KMS-11 (cell line): Measurements from ENCODE around the gene METTL1.

Source experiments
- H2AFZ ChIP-seq: fragments of 200-600 bp; sonication (generic); 2 replicates; pipeline ENCODE4 v1.6.1; 2016; ENCODE audit warnings: antibody characterized with exemption, mixed run types, low read depth
- H3K27ac ChIP-seq: fragments of 200-600 bp; sonication (generic); 2 replicates; pipeline ENCODE4 v1.6.1; 2016; ENCODE audit warnings: mild to moderate bottlenecking, mixed run types
- H3K27me3 ChIP-seq: fragments of 200-600 bp; sonication (generic); 2 replicates; pipeline ENCODE4 v1.6.1; 2017; ENCODE audit warnings: mild to moderate bottlenecking, low read depth, mixed run types, moderate library complexity; ENCODE audit not compliant: insufficient read depth
- H3K36me3 ChIP-seq: fragments of 200-600 bp; sonication (generic); 2 replicates; pipeline ENCODE4 v1.6.1; 2017; ENCODE audit warnings: mild to moderate bottlenecking, mixed run types; ENCODE audit not compliant: insufficient read depth
- H3K4me1 ChIP-seq: fragments of 200-600 bp; sonication (generic); 2 replicates; pipeline ENCODE4 v1.6.1; 2016; ENCODE audit warnings: mild to moderate bottlenecking, low read depth, mixed run types; ENCODE audit not compliant: poor library complexity, severe bottlenecking
- H3K4me2 ChIP-seq: fragments of 200-600 bp; sonication (generic); 2 replicates; pipeline ENCODE4 v1.7.0; 2016; ENCODE audit warnings: mild to moderate bottlenecking, mixed run types
- H3K4me3 ChIP-seq: fragments of 200-600 bp; sonication (generic); IDR thresholded peaks from 2 replicates; pipeline ENCODE4 v1.6.1; 2017; ENCODE audit warnings: low read depth, low read length, mixed read lengths; ENCODE audit not compliant: insufficient read depth
- H3K79me2 ChIP-seq: fragments of 200-600 bp; sonication (generic); 2 replicates; pipeline ENCODE4 v1.6.1; 2016; ENCODE audit warnings: low read depth, mixed run types; ENCODE audit not compliant: insufficient read depth
- H3K9ac ChIP-seq: fragments of 200-600 bp; sonication (generic); 2 replicates; pipeline ENCODE4 v1.6.1; 2016; ENCODE audit warnings: mild to moderate bottlenecking, mixed run types
- H4K20me1 ChIP-seq: fragments of 200-600 bp; sonication (generic); 2 replicates; pipeline ENCODE4 v1.6.1; 2016; ENCODE audit warnings: mild to moderate bottlenecking, mixed run types; ENCODE audit not compliant: insufficient read depth
- CTCF ChIP-seq: fragments of 200-600 bp; sonication (generic); conservative IDR thresholded peaks from 2 replicates; pipeline ENCODE4 v1.6.1; 2017; ENCODE audit warnings: low read depth, mild to moderate bottlenecking, antibody characterized with exemption, low read length, moderate library complexity, mixed read lengths

The METTL1 gene

GRCh38 chr12:57718641-57719528 is 53.0 kb downstream of the METTL1 start:
- no peak overlapping the region for H3K4me2 ChIP-seq
- no peaks in the 10 kb centered on the region for H4K20me1 ChIP-seq
- H3K27me3 ChIP-seq, result no peaks in the 10 kb centered on the region
- no peaks in the 10 kb centered on the region for H3K79me2 ChIP-seq
- H3K9ac ChIP-seq, result no peak overlapping the region
- H3K4me1 ChIP-seq, result no peaks in the 10 kb centered on the region
- TF ChIP-seq CTCF, result no peak
- H3K36me3 ChIP-seq, result peaks cover 9% of the 10 kb centered on the region; the same call in 1 of the 2 replicates
- no peak overlapping the region for H3K27ac ChIP-seq
- H3K4me3 ChIP-seq, result no peak overlapping the region
- no peak overlapping the region for H2AFZ ChIP-seq
